ENCODE data around the gene SIX4.

- TF ChIP-seq CTCF (optimal IDR thresholded peaks at IDR 0.05 in 1 of 3, IDR thresholded peaks at IDR 0.05 in 1 of 3, conservative IDR thresholded peaks at IDR 0.05 in 1 of 3; ENCODE audit: extremely low read depth in 1 of 3, insufficient read depth in 2 of 3, low read length in 3 of 3), result no peak
- no peak for TF ChIP-seq EZH2 (IDR thresholded peaks at IDR 0.05; ENCODE audit: low read length)
Measured at GRCh38 chr14:60700598-60700997, 23.6 kb downstream of the SIX4 start.

Data from keratinocyte (primary cell).